Neural cell (in vitro differentiated cells): ENCODE data around the gene BCL2L12. TPM values are rescaled to one million over a fixed set of nuclear protein-coding genes. Genes with fewer than 3 reads are reported as not detected.

Experiments
- H2AFZ ChIP-seq: fragments of 200-600, 300-800 bp; sonication (generic), shearing (Covaris generic); 2 replicates; pipeline ENCODE4 v1.6.0; 2014; ENCODE audit warnings: low read depth, mild to moderate bottlenecking, antibody characterized with exemption, low read length, moderate library complexity
- H3F3A ChIP-seq: fragments of 200-600 bp; shearing (Covaris generic); 2 replicates; pipeline ENCODE4 v1.6.1; 2016; ENCODE audit warnings: mild to moderate bottlenecking, moderate library complexity, mixed read lengths, antibody characterized with exemption, low read length; ENCODE audit not compliant: insufficient read depth, poor library complexity, severe bottlenecking
- H3K27ac ChIP-seq: fragments of 200-600, 300-800 bp; sonication (generic), shearing (Covaris generic); 2 replicates; pipeline ENCODE4 v1.5.1; 2014; ENCODE audit warnings: mild to moderate bottlenecking, low read length, moderate library complexity
- H3K27me3 ChIP-seq: fragments of 300-800, 200-600 bp; sonication (generic), shearing (Covaris generic); 2 replicates; pipeline ENCODE4 v1.6.0; 2014; ENCODE audit warnings: mild to moderate bottlenecking, low read depth, low read length, moderate library complexity; ENCODE audit not compliant: insufficient read depth
- H3K36me3 ChIP-seq: fragments of 300-800, 200-600 bp; sonication (generic), shearing (Covaris generic); 2 replicates; pipeline ENCODE4 v1.5.1; 2014; ENCODE audit warnings: mild to moderate bottlenecking, antibody characterized with exemption, low read length, moderate library complexity; ENCODE audit not compliant: insufficient read depth
- H3K4me2 ChIP-seq: fragments of 300-800, 200-600 bp; sonication (generic), shearing (Covaris generic); 2 replicates; pipeline ENCODE4 v1.6.0; 2014; ENCODE audit warnings: mild to moderate bottlenecking, low read length
- H3K4me3 ChIP-seq: fragments of 300-800, 200-600 bp; sonication (generic), shearing (Covaris generic); 2 replicates; pipeline ENCODE4 v1.5.1; 2014; ENCODE audit warnings: mild to moderate bottlenecking, low read length, moderate library complexity
- H3K79me2 ChIP-seq: fragments of 200-600 bp; shearing (Covaris generic); replicated peaks from 2 replicates; pipeline ENCODE4 v1.6.0; 2014; ENCODE audit warnings: mild to moderate bottlenecking, low read length, moderate library complexity; ENCODE audit not compliant: insufficient read depth
- H3K9ac ChIP-seq: fragments of 300-800, 200-600 bp; sonication (generic), shearing (Covaris generic); 2 replicates; pipeline ENCODE4 v1.6.1; 2016; ENCODE audit warnings: mild to moderate bottlenecking, low read length, mixed read lengths
- H3K9me2 ChIP-seq: fragments of 200-600 bp; shearing (Covaris generic); 2 replicates; pipeline ENCODE4 v1.6.1; 2016; ENCODE audit warnings: mild to moderate bottlenecking, low read length, mixed read lengths; ENCODE audit not compliant: insufficient read depth
- H3K9me3 ChIP-seq: fragments of 200-600, 300-800 bp; sonication (generic), shearing (Covaris generic); 2 replicates; pipeline ENCODE4 v1.6.1; 2016; ENCODE audit warnings: mild to moderate bottlenecking, mixed run types, low read length, moderate library complexity, mixed read lengths
- H4K20me1 ChIP-seq: fragments of 200-600 bp; shearing (Covaris generic); 2 replicates; pipeline ENCODE4 v1.6.1; 2016; ENCODE audit warnings: mild to moderate bottlenecking, mixed run types; ENCODE audit not compliant: insufficient read depth
- EP300 ChIP-seq: fragments of 450-650 bp; conservative IDR thresholded peaks from 2 replicates; pipeline ENCODE4 v1.6.1; 2014; ENCODE audit warnings: antibody characterized with exemption, mild to moderate bottlenecking, moderate library complexity; ENCODE audit not compliant: poor library complexity, severe bottlenecking
- EZH2 ChIP-seq: fragments of 200-600, 300-800 bp; shearing (Covaris generic), sonication (generic); IDR thresholded peaks from 2 replicates; pipeline ENCODE4 v1.6.1; 2014; ENCODE audit warnings: antibody characterized with exemption, low read length, borderline replicate concordance, mild to moderate bottlenecking; ENCODE audit not compliant: insufficient read depth, poor library complexity, severe bottlenecking
- MXI1 ChIP-seq: fragments of 450-650 bp; conservative IDR thresholded peaks from 2 replicates; pipeline ENCODE4 v1.6.1; 2014; ENCODE audit warnings: antibody characterized with exemption, mild to moderate bottlenecking; ENCODE audit not compliant: poor library complexity, severe bottlenecking
- POLR2AphosphoS5 ChIP-seq: IDR thresholded peaks from 2 replicates; pipeline ENCODE4 v1.6.1; 2012
- RAD21 ChIP-seq: fragments of 450-650 bp; conservative IDR thresholded peaks from 2 replicates; pipeline ENCODE4 v1.6.1; 2014; ENCODE audit warnings: antibody characterized with exemption, mild to moderate bottlenecking, moderate library complexity
- SMC3 ChIP-seq: fragments of 450-650 bp; conservative IDR thresholded peaks from 2 replicates; pipeline ENCODE4 v1.6.1; 2014; ENCODE audit warnings: antibody characterized with exemption, mild to moderate bottlenecking, moderate library complexity; ENCODE audit not compliant: poor library complexity
- TAF1 ChIP-seq: IDR thresholded peaks from 2 replicates; pipeline ENCODE4 v1.6.1; 2012; ENCODE audit warnings: low read depth
- polyA plus RNA-seq: library from polyadenylated mRNA; depleted of rRNA; stranded (reverse); fragments of >200 nt; gene quantifications from 2 replicates; pipeline ENCODE4 v1.2.3, GENCODE V29; 2014
- TF ChIP-seq, protein P1 (sequence below): IDR thresholded peaks from 2 replicates; pipeline ENCODE4 v1.6.1; 2012; ENCODE audit warnings: borderline replicate concordance
- TF ChIP-seq, protein P2 (sequence below): fragments of 450-650 bp; IDR thresholded peaks from 2 replicates; pipeline ENCODE4 v1.5.1; 2014; ENCODE audit warnings: antibody characterized with exemption, mild to moderate bottlenecking, moderate library complexity; ENCODE audit not compliant: poor library complexity, severe bottlenecking

The BCL2L12 gene
- polyA plus RNA-seq, 1 donor from 2014 or later, result 1.1 TPM

DNA sequence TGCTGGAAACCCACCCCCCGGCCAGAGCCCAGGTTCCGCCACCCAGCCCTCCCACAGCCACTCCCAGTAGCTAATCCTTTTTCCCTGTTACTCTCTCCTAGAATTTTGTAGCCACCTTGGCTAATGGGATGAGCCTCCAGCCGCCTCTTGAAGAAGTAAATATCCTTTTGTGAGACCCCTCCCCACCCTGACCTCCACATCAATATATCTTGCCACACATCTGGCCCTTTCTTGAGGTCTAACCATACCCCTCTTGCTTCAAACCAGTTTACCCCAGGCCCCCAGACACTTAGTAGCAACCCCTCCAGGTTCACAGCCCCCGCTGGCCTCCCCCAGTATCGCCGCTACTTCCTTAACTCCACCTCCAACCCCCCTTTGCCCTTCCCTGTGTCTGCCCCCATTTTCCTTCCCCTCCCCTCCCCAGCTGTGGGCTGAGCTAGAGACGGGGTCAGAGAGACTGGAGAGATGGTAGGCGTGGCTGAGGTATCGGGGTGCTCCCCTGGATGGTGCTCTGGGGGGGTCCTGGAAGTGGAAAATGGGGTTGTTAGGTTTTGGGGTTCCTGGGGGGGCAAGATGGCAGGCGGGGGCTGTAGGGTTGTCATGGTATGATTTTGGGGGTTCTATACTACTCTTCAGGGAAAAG lies 14.2 kb downstream of the BCL2L12 start:
- Histone ChIP-seq H3K9ac (peak overlapping the region; percentile 68), H3K79me2 (peaks cover 35% of the 10 kb centered on the region), H3K9me3 (no peaks in the 10 kb centered on the region), H3K4me3 (peak overlapping the region; percentile 100), H3K9me2 (no peaks in the 10 kb centered on the region), H3K36me3 (no peaks in the 10 kb centered on the region), H2AFZ (no peak overlapping the region), H3K27me3 (no peaks in the 10 kb centered on the region), H3K27ac (peak overlapping the region; percentile 91), H3F3A (peaks cover 3% of the 10 kb centered on the region), H3K4me2 (peak overlapping the region; percentile 35), H4K20me1 (no peaks in the 10 kb centered on the region)
- TF ChIP-seq, protein P1, sequence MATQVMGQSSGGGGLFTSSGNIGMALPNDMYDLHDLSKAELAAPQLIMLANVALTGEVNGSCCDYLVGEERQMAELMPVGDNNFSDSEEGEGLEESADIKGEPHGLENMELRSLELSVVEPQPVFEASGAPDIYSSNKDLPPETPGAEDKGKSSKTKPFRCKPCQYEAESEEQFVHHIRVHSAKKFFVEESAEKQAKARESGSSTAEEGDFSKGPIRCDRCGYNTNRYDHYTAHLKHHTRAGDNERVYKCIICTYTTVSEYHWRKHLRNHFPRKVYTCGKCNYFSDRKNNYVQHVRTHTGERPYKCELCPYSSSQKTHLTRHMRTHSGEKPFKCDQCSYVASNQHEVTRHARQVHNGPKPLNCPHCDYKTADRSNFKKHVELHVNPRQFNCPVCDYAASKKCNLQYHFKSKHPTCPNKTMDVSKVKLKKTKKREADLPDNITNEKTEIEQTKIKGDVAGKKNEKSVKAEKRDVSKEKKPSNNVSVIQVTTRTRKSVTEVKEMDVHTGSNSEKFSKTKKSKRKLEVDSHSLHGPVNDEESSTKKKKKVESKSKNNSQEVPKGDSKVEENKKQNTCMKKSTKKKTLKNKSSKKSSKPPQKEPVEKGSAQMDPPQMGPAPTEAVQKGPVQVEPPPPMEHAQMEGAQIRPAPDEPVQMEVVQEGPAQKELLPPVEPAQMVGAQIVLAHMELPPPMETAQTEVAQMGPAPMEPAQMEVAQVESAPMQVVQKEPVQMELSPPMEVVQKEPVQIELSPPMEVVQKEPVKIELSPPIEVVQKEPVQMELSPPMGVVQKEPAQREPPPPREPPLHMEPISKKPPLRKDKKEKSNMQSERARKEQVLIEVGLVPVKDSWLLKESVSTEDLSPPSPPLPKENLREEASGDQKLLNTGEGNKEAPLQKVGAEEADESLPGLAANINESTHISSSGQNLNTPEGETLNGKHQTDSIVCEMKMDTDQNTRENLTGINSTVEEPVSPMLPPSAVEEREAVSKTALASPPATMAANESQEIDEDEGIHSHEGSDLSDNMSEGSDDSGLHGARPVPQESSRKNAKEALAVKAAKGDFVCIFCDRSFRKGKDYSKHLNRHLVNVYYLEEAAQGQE, result no peak
- TF ChIP-seq, protein P2, sequence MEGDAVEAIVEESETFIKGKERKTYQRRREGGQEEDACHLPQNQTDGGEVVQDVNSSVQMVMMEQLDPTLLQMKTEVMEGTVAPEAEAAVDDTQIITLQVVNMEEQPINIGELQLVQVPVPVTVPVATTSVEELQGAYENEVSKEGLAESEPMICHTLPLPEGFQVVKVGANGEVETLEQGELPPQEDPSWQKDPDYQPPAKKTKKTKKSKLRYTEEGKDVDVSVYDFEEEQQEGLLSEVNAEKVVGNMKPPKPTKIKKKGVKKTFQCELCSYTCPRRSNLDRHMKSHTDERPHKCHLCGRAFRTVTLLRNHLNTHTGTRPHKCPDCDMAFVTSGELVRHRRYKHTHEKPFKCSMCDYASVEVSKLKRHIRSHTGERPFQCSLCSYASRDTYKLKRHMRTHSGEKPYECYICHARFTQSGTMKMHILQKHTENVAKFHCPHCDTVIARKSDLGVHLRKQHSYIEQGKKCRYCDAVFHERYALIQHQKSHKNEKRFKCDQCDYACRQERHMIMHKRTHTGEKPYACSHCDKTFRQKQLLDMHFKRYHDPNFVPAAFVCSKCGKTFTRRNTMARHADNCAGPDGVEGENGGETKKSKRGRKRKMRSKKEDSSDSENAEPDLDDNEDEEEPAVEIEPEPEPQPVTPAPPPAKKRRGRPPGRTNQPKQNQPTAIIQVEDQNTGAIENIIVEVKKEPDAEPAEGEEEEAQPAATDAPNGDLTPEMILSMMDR, result no peak

DNA sequence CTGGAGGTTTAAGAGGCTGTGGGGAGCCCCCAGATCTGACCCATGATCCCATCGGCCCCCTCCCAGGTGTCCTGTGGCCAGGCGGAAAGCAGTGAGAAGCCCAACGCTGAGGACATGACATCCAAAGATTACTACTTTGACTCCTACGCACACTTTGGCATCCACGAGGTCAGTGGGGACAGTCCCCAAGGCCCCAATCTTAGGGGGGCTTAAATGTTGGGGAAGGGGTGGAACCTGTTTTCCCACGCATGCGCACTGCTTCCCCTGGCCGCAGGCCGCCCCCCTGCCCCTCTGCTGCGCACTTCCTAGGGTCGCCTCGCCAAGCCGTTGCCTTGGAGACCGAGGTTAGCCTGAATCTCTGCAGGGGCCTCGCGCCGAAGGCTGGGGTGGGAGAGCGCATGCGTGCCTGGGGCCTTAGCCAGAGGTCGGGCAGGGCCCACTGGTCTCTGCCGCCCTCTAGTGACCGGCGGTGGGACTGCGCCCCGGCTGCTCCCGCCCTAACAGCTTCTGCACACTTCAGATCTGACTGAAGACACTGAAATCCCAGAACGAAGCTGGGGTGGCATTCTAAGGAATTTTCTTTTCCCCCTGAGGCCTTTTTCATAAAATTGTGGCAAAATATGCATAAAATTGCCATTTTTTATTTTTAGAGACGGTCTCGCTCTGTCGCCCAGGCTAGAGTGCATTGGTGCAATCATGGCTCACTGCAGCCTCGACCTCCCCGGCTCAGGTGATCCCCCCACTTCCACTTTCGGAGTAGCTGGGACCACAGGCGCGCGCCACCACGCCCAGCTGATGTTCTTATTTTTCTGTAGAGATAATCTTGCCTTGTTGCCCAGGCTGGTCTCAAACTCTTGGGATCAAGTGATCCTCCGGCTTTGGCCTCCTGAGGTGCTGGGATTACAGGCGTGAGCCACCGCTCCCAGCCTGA lies 15.0 kb downstream of the BCL2L12 start:
- H3K9ac ChIP-seq, result peak overlapping the region; percentile 68

More for the DNA sequence above, 15.0 kb downstream of the BCL2L12 start:
- H2AFZ ChIP-seq, result no peak overlapping the region
- H3K4me3 ChIP-seq, result peak overlapping the region; percentile 100
- H4K20me1 ChIP-seq, result no peaks in the 10 kb centered on the region
- H3F3A ChIP-seq, result peaks cover 3% of the 10 kb centered on the region
- H3K36me3 ChIP-seq, result no peaks in the 10 kb centered on the region
- H3K9me3 ChIP-seq, result no peaks in the 10 kb centered on the region
- peak overlapping the region; percentile 91 for H3K27ac ChIP-seq
- H3K27me3 ChIP-seq, result no peaks in the 10 kb centered on the region
- peak; percentile 57 for TF ChIP-seq TAF1
- TF ChIP-seq EZH2, result no peak
- TF ChIP-seq SMC3, result peak; percentile 80
- TF ChIP-seq EP300, result peak; percentile 13
- TF ChIP-seq MXI1, result peak; percentile 65
- peak; percentile 37 for TF ChIP-seq POLR2AphosphoS5
- peak; percentile 89 for TF ChIP-seq RAD21
- TF ChIP-seq, protein P1, result peak; percentile 48
- TF ChIP-seq, protein P2, result peak; percentile 99
- H3K9me2 ChIP-seq, result no peaks in the 10 kb centered on the region
- peak overlapping the region; percentile 37 for H3K4me2 ChIP-seq
- peaks cover 35% of the 10 kb centered on the region for H3K79me2 ChIP-seq
